ENCODE results near the gene WWOX.

- TF ChIP-seq, protein P1, sequence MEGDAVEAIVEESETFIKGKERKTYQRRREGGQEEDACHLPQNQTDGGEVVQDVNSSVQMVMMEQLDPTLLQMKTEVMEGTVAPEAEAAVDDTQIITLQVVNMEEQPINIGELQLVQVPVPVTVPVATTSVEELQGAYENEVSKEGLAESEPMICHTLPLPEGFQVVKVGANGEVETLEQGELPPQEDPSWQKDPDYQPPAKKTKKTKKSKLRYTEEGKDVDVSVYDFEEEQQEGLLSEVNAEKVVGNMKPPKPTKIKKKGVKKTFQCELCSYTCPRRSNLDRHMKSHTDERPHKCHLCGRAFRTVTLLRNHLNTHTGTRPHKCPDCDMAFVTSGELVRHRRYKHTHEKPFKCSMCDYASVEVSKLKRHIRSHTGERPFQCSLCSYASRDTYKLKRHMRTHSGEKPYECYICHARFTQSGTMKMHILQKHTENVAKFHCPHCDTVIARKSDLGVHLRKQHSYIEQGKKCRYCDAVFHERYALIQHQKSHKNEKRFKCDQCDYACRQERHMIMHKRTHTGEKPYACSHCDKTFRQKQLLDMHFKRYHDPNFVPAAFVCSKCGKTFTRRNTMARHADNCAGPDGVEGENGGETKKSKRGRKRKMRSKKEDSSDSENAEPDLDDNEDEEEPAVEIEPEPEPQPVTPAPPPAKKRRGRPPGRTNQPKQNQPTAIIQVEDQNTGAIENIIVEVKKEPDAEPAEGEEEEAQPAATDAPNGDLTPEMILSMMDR (conservative IDR thresholded peaks at IDR 0.05; ENCODE audit: low read depth, low read length), result no peak
- TF ChIP-seq EZH2phosphoT487 (IDR thresholded peaks at IDR 0.05; ENCODE audit: borderline replicate concordance, low read length), result no peak
Measured at GRCh38 chr16:78405040-78405439, 305.6 kb downstream of the WWOX start.
